NCI-H1436 (cell line): ENCODE results near the gene KIR2DL4.
"Not testable (repeated sequence)": the region's sequence is repeated elsewhere in the genome, so short reads cannot be mapped to it uniquely, and the experiment has no call there.

ENCODE experiments used
- DNase-seq: peaks from one replicate; lab custom pipeline; 2025; lab: John Stamatoyannopoulos, UW

KIR2DL4 gene

DNA sequence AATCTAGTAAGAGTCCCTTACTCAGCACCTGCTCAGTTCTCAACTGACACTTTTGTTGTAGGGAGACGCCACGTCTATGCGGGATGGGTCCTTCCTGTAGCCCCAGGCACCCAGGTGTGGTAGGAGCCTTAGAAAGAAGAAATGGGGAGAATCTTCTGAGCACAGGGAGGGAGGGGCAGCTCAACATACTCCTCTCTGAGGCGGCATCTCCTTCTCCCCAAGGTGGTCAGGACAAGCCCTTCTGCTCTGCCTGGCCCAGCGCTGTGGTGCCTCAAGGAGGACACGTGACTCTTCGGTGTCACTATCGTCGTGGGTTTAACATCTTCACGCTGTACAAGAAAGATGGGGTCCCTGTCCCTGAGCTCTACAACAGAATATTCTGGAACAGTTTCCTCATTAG, 1.2 kb downstream of the KIR2DL4 start:
- DNase-seq: no peak

DNA sequence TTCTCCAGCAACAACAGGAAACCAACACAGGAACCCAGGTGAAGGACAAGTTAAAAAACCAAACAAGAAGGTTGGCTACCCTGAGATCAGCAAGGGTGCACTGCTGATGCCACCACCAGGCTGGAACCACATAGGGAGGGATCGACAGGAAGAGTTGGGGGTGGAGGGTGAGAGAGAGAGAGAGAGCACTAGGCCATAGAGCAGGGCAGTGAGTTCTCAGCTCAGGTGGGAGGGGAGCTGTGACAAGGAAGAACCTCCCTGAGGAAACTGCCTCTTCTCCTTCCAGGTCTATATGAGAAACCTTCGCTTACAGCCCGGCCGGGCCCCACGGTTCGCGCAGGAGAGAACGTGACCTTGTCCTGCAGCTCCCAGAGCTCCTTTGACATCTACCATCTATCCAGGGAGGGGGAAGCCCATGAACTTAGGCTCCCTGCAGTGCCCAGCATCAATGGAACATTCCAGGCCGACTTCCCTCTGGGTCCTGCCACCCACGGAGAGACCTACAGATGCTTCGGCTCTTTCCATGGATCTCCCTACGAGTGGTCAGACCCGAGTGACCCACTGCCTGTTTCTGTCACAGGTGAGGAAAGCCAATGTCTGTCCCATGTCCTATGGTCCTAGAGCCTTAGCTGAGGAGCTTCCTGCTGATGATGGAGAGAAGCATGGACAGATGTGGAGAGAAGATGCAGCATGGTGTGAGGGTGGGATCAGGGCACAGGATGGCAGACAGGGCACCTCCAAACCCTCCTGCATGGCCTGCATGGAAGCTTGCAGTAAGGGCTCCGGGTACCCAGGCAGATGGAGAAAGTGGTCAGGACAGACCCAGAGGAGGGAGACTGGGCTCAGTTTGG, 2.5 kb downstream of the KIR2DL4 start:
- no peak for DNase-seq

DNA sequence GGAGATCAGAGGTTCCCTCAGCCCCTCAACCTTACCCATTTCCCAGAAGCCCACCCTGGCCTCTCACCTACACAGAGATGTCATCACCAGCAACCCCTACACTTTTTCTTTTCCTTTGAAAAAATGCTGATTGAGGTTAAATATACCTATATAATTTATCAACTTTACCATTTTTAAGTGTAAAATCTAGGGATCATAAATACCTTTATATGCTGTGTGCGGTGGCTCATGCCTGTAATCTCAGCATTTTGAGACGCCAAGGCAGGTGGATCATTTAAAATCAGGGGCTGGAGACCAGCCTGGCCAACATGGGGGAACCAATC, 3.1 kb downstream of the KIR2DL4 start:
- DNase-seq: no peak

DNA sequence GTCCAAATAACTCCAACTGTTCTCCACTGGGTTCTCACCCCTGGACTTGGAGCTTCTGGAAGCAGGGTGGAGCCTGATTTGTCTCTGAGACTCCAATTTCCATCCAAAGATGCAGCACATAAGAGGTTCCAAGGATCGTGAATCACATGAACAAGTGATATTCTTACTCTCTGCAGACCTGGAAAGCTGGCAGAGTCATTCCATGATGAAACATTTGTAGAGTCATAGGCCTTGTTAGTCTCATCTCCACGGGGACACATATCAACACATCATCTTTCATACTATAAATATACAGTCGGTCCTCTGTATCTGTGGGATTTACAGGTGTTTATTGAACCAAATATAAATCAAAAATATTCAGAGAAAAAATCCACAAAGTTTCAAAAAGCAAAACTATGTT, 11.2 kb downstream of the KIR2DL4 start:
- DNase-seq: not testable (repeated sequence)

DNA sequence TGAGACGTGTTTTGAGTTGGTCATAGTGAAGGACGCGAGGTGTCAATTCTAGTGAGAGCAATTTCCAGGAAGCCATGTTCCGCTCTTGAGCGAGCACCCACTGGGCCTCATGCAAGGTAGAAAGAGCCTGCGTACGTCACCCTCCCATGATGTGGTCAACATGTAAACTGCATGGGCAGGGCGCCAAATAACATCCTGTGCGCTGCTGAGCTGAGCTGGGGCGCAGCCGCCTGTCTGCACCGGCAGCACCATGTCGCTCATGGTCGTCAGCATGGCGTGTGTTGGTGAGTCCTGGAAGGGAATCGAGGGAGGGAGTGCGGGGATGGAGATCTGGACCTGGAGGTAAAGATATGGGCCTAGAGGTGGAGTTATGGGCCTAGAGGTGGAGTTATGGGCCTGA, 12.8 kb downstream of the KIR2DL4 start, which contains the start of gene KIR3DL1:
KIR3DL1 (plus strand) TSS at position 218 of the 400 bp plus-strand sequence.
- not testable (repeated sequence) for DNase-seq

DNA sequence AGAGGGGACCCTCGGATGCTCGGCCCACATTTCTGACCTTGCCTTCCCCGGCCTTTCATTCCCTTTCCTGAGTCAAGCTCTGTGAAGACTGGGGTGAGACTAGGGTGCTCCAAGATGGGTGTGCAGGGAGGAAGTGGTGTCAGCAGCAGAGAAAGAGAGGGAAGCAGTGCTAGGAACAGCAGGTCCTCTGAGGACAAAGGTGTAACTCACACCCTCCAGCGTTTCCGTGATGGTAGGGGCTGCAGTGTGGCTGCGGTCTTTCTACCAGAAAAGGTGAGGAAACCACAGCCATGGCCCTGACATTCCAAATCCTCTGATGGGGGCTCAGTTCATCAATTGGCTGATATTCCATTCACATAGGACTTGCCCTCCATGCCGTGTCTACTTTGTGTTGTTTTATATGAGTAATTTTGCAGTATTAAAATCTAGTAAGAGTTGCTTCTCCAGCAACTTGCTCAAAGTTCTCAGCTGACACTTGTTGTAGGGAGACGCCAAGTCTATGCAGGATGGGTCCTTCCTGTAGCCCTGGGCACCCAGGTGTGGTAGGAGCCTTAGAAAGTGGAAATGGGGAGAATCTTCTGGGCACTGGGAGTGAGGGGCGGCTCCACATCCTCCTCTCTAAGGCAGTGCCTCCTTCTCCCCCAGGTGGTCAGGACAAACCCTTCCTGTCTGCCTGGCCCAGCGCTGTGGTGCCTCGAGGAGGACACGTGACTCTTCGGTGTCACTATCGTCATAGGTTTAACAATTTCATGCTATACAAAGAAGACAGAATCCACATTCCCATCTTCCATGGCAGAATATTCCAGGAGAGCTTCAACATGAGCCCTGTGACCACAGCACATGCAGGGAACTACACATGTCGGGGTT, 14.5 kb downstream of the KIR2DL4 start:
- DNase-seq: no peak

DNA sequence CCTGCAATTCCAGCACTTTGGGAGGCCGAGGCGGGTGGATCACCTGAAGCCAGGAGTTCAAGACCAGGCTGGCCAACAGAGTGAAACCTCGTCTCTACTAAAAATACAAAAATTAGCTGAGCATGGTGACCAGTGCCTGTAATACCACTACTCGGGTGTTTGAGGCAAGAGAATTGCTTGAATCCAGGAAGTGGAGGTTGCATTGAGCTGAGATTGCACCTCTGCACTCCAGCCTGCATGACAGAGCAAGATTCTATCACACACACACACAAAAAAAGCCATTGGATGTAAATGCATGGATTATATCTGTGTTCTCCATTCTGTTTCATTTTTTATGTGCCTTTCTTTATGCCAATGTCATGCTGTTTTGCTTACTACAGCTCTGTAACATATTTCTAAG, 21.0 kb downstream of the KIR2DL4 start:
- DNase-seq: not testable (repeated sequence)

DNA sequence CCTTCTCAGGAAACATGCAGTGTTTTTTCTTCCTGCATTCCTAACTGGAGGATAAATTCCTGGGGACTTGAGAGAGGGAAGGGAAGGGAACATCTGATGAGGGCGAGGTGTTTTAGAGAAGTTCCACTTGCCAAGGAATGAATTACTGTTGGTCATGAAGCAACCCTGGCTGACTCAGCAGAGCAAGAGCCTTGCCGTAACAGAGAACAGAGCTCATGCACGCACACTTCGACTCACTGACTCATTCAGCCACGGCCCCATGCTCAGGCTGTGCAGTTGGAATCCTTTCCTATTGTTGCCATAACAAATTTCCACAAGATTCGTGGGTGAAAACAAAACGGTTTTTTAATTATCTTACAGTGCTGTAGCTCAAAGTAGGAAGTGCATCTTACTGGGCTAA, 21.9 kb downstream of the KIR2DL4 start:
- not testable (repeated sequence) for DNase-seq

DNA sequence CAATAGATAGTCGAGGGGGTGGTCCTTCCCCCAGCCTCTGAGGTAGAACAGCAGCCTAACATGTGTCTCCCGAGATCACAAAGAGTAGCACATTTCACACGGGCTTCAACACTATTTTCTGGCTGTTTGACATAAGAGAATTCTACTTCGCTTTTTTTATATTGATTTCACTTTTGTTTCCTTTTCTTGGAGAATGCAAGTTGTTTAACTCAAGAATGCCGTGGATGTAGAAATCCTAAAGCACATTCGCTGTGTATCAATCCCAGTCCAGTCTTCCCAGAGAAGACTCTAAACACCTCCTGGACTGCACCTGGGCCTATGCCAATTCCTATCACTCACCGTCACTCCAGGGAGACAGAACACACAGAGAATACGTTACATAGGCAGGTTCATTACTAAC, 24.7 kb downstream of the KIR2DL4 start:
- not testable (repeated sequence) for DNase-seq

DNA sequence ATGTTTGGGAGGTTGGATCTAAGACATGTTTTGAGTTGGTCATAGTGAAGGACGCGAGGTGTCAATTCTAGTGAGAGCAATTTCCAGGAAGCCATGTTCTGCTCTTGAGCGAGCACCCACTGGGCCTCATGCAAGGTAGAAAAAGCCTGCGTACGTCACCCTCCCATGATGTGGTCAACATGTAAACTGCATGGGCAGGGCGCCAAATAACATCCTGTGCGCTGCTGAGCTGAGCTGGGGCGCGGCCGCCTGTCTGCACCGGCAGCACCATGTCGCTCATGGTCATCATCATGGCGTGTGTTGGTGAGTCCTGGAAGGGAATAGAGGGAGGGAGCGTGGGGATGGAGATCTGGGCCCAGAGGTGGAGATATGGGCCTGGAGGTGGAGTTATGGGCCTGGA, 29.1 kb downstream of the KIR2DL4 start, which contains the start of gene KIR2DS4:
KIR2DS4 (plus strand) TSS at position 181 of the 400 bp plus-strand sequence.
- DNase-seq: not testable (repeated sequence)

DNA sequence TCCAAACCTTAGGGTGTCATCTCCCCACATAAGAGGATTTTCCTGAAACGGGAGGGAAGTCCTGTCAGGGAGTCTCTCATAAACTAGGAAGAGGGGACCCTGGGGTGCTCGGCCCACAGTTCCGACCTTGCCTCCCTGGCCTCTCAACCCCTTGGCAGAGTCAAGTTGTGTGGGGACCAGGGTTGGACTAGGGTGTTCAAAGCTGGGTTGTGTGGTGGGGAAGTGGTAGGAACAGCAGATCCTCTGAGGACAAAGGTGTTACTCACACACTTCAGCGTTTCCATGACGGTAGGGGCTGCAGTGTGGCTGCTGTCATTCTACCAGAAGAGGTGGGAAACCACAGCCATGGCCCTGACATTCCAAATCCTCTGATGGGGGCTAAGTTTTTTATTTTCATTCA, 31.7 kb downstream of the KIR2DL4 start:
- not testable (repeated sequence) for DNase-seq

DNA sequence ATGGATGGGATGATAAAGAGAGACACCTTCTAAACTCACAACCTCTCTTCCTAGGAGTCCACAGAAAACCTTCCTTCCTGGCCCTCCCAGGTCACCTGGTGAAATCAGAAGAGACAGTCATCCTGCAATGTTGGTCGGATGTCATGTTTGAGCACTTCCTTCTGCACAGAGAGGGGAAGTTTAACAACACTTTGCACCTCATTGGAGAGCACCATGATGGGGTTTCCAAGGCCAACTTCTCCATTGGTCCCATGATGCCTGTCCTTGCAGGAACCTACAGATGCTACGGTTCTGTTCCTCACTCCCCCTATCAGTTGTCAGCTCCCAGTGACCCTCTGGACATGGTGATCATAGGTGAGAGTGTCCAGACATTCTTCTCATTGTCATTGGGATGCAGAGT, 34.1 kb downstream of the KIR2DL4 start:
- DNase-seq: not testable (repeated sequence)

DNA sequence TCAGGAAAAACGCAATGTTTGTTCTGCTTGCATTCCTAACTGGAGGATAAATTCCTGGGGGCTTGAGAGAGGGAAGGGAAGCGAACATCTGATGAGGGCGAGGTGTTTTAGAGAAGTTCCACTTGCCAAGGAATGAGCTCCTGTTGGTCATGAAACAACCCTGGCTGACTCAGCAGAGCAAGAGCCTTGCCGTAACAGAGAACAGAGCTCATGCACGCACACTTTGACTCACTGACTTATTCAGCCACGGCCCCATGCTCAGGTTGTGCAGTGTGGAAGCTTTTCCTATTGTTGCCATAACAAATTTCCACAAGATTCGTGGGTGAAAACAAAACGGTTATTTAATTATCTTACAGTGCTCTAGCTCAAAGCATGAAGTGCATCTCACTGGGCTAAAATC, 39.8 kb downstream of the KIR2DL4 start:
- not testable (repeated sequence) for DNase-seq

DNA sequence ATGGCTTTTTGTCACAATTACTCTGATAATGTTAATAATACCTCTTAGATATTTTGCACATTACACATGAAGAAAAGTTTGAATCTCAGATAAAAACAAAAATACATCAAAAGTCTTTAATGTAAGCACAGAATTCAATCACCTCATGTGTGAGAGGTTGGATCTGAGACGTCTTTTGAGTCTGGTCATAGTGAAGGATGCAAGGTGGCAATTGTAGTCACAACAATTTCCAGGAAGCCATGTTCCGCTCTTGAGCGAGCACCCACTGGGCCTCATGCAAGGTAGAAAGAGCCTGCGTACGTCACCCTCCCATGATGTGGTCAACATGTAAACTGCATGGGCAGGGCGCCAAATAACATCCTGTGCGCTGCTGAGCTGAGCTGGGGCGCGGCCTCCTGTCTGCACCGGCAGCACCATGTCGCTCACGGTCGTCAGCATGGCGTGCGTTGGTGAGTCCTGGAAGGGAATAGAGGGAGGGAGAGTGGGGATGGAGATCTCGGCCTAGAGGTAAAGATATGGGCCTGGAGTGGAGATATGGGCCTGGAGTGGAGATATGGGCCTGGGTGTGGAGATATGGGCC, 46.7 kb downstream of the KIR2DL4 start, which contains the start of gene KIR3DL2:
KIR3DL2 (plus strand) TSS at position 383 of the 580 bp plus-strand sequence; CDS start at position 416, 33 bp downstream.
- DNase-seq: not testable (repeated sequence)

DNA sequence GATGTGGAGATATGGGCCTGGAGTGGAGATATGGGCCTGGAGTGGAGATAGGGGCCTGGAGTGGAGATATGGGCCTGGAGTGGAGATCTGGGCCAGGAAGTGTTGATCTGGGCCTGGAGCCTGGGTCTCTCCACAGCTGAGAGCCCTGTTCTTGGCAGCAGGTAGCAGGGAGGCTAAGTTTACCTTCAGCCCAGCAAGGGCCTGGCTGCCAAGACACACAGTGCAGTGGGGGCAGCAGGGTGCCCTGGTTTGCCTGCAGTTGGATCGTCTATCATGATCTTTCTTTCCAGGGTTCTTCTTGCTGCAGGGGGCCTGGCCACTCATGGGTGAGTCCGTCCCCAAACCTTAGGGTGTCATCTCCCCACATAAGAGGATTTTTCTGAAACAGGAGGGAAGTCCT, 47.5 kb downstream of the KIR2DL4 start:
- no peak for DNase-seq

DNA sequence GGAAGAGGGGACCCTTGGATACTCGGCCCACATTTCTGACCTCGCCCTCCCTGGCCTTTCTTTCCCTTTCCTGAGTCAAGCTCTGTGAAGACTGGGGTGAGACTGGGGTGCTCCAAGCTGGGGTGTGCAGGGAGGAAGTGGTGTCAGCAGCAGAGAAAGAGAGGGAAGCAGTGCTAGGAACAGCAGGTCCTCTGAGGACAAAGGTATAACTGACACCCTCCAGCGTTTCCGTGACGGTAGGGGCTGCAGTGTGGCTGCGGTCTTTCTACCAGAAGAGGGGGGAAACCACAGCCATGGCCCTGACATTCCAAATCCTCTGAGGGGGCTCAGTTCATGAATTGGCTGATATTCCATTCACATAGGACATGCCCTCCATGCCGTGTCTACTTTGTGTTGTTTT, 47.9 kb downstream of the KIR2DL4 start:
- no peak for DNase-seq

DNA sequence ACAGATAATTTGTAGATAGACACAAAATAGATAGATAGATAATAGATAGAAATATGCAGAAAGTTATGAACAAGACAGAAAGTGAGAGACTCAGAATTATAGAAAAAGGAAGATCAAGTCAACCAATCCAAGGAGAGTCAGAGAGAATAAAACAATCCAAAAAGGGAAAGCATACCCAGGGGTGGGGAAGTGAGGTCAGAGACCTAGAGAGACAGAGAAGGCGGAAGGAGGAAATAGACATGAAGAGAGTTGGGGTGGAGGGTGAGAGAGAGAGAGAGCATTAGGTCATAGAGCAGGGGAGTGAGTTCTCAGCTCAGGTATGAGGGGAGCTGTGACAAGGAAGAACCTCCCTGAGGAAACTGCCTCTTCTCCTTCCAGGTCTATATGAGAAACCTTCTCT, 51.8 kb downstream of the KIR2DL4 start:
- not testable (repeated sequence) for DNase-seq

DNA sequence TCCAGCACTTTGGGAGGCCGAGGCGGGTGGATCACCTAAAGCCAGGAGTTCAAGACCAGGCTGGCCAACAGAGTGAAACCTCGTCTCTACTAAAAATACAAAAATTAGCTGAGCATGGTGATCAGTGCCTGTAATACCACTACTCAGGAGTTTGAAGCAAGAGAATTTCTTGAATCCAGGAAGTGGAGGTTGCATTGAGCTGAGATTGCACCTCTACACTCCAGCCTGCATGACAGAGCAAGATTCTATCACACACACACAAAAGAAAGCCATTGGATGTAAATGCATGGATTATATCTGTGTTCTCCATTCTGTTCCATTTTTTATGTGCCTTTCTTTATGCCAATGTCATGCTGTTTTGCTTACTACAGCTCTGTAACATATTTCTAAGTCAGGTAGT, 55.1 kb downstream of the KIR2DL4 start:
- not testable (repeated sequence) for DNase-seq

DNA sequence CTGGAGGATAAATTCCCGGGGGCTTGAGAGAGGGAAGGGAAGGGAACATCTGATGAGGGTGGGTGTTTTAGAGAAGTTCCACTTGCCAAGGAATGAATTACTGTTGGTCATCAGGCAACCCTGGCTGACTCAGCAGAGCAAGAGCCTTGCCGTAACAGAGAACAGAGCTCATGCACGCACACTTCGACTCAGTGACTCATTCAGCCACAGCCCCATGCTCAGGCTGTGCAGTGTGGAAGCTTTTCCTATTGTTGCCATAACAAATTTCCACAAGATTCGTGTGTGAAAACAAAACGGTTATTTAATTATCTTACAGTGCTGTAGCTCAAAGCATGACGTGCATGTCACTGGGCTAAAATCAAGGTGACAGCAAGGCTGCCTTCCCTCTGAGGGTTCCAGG, 56.0 kb downstream of the KIR2DL4 start:
- not testable (repeated sequence) for DNase-seq

DNA sequence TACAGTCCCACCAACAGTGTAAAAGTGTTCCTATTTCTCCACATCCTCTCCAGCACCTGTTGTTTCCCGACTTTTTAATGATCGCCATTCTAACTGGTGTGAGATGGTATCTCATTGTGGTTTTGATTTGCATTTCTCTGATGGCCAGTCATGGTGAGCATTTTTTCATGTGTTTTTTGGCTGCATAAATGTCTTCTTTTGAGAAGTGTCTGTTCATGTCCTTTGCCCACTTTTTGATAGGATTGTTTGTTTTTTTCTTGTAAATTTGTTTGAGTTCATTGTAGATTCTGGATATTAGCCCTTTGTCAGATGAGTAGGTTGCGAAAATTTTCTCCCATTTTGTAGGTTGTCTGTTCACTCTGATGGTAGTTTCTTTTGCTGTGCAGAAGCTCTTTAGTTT, 60.0 kb downstream of the KIR2DL4 start:
- DNase-seq: not testable (repeated sequence)
